Measurements from ENCODE around the gene TMEM63A.

Gene TMEM63A

DNA sequence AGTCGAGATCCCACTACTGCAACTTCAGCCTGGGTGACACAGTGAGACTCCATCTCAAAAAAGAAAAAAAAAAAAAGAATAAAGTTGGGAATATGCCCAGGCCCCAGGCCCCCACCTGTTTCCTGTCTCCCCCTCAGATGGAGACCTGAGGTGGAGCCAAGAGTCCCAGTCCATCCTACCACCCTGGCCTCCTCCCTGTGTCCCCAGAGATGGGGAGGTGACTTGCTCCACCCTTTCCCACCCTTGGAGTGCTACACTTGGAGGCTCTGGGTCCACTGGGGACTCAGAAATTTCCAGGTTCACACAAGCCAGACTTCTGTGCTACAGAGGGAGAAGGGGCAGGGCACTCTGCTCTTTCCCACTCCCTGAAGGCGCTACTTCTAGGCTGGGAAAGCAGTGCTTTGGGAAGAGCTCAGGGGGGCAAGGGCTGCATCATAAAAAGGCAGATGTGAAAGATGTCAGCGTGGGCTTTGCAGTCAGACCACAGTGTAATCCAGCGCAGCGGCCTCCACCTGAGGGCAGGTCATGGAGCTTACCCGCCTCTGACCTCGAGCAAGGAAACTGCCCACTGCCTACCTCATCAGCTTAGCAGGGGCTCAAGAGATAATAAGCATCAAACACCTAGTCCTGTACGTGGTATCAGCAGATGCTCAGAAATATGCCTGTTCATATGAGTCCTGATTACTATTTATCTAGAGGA lies 13.4 kb downstream of the TMEM63A start:
- no peak overlapping the region for H3K27ac ChIP-seq
- no peaks in the 10 kb centered on the region for H4K20me1 ChIP-seq (ENCODE audit: insufficient read depth)
- peaks cover 7% of the 10 kb centered on the region; the same call in 1 of the 2 replicates for H3K36me3 ChIP-seq (ENCODE audit: insufficient read depth)
- H2AFZ ChIP-seq (ENCODE audit: low read depth), result no peak overlapping the region
- no peaks in the 10 kb centered on the region for H3K4me1 ChIP-seq (ENCODE audit: low read depth, poor library complexity, severe bottlenecking)
- no peaks in the 10 kb centered on the region for H3K27me3 ChIP-seq (ENCODE audit: insufficient read depth, low read depth)
- no peak overlapping the region for H3K4me2 ChIP-seq
- no peak overlapping the region for H3K4me3 ChIP-seq (IDR thresholded peaks at IDR 0.05; ENCODE audit: insufficient read depth, low read depth, low read length)
- H3K79me2 ChIP-seq (ENCODE audit: insufficient read depth, low read depth), result no peaks in the 10 kb centered on the region
- no peak overlapping the region for H3K9ac ChIP-seq
- TF ChIP-seq, protein P1, sequence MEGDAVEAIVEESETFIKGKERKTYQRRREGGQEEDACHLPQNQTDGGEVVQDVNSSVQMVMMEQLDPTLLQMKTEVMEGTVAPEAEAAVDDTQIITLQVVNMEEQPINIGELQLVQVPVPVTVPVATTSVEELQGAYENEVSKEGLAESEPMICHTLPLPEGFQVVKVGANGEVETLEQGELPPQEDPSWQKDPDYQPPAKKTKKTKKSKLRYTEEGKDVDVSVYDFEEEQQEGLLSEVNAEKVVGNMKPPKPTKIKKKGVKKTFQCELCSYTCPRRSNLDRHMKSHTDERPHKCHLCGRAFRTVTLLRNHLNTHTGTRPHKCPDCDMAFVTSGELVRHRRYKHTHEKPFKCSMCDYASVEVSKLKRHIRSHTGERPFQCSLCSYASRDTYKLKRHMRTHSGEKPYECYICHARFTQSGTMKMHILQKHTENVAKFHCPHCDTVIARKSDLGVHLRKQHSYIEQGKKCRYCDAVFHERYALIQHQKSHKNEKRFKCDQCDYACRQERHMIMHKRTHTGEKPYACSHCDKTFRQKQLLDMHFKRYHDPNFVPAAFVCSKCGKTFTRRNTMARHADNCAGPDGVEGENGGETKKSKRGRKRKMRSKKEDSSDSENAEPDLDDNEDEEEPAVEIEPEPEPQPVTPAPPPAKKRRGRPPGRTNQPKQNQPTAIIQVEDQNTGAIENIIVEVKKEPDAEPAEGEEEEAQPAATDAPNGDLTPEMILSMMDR (conservative IDR thresholded peaks at IDR 0.05; ENCODE audit: low read depth, low read length), result no peak

GRCh38 chr1:225866981-225867380 lies 15.2 kb downstream of the TMEM63A start:
- H3K27me3 ChIP-seq (ENCODE audit: insufficient read depth, low read depth), result no peaks in the 10 kb centered on the region
- no peaks in the 10 kb centered on the region for H3K79me2 ChIP-seq (ENCODE audit: insufficient read depth, low read depth)
- H3K4me2 ChIP-seq, result no peak overlapping the region
- H3K4me1 ChIP-seq (ENCODE audit: low read depth, poor library complexity, severe bottlenecking), result no peaks in the 10 kb centered on the region
- no peak overlapping the region for H3K27ac ChIP-seq
- no peak overlapping the region for H3K9ac ChIP-seq
- H3K36me3 ChIP-seq (ENCODE audit: insufficient read depth), result peaks cover 7% of the 10 kb centered on the region; the same call in 1 of the 2 replicates
- no peak overlapping the region for H3K4me3 ChIP-seq (IDR thresholded peaks at IDR 0.05; ENCODE audit: insufficient read depth, low read depth, low read length)
- H4K20me1 ChIP-seq (ENCODE audit: insufficient read depth), result no peaks in the 10 kb centered on the region
- no peak overlapping the region for H2AFZ ChIP-seq (ENCODE audit: low read depth)
- TF ChIP-seq, protein P1 (conservative IDR thresholded peaks at IDR 0.05; ENCODE audit: low read depth, low read length), result no peak

- Histone ChIP-seq H2AFZ (ENCODE audit: low read depth) (no peak overlapping the region), H4K20me1 (ENCODE audit: insufficient read depth) (no peaks in the 10 kb centered on the region), H3K79me2 (ENCODE audit: insufficient read depth, low read depth) (no peaks in the 10 kb centered on the region), H3K27me3 (ENCODE audit: insufficient read depth, low read depth) (no peaks in the 10 kb centered on the region), H3K4me3 (IDR thresholded peaks at IDR 0.05; ENCODE audit: insufficient read depth, low read depth, low read length) (no peak overlapping the region), H3K4me2 (no peak overlapping the region), H3K27ac (no peak overlapping the region), H3K9ac (no peak overlapping the region), H3K36me3 (ENCODE audit: insufficient read depth) (peaks cover 8% of the 10 kb centered on the region; the same call in 1 of the 2 replicates), H3K4me1 (ENCODE audit: low read depth, poor library complexity, severe bottlenecking) (no peaks in the 10 kb centered on the region)
- TF ChIP-seq, protein P1 (conservative IDR thresholded peaks at IDR 0.05; ENCODE audit: low read depth, low read length), result no peak
Measured at GRCh38 chr1:225866061-225866837, 15.9 kb downstream of the TMEM63A start.

DNA sequence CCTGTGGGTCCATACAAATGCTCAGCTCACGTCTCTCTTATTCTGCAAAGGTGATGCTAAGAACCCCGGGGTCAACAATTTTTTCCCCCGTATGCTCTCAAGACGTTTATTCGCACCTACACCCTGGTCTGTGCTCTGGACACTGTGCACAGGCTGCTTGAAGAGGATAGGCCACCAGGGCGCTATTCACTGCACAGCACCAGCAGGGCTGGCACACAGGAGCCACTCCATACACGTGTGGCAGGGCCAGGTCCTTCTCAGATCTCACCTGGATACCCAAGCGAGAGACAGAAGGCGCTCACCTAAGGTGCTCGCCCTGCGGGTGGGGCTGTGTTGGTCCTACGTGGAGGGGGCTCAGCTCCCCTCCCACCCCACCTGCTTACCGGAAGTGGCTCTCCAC lies 16.7 kb downstream of the TMEM63A start:
- H3K79me2 ChIP-seq (ENCODE audit: insufficient read depth, low read depth), result no peaks in the 10 kb centered on the region
- TF ChIP-seq, protein P1 (conservative IDR thresholded peaks at IDR 0.05; ENCODE audit: low read depth, low read length), result no peak
- H2AFZ ChIP-seq (ENCODE audit: low read depth), result no peak overlapping the region
- no peak overlapping the region for H3K27ac ChIP-seq
- H3K27me3 ChIP-seq (ENCODE audit: insufficient read depth, low read depth), result no peaks in the 10 kb centered on the region
- no peak overlapping the region for H3K9ac ChIP-seq
- H3K4me1 ChIP-seq (ENCODE audit: low read depth, poor library complexity, severe bottlenecking), result no peaks in the 10 kb centered on the region
- H3K4me3 ChIP-seq (IDR thresholded peaks at IDR 0.05; ENCODE audit: insufficient read depth, low read depth, low read length), result no peak overlapping the region
- H3K36me3 ChIP-seq (ENCODE audit: insufficient read depth), result peaks cover 10% of the 10 kb centered on the region; the same call in 1 of the 2 replicates
- H4K20me1 ChIP-seq (ENCODE audit: insufficient read depth), result no peaks in the 10 kb centered on the region
- H3K4me2 ChIP-seq, result no peak overlapping the region
